Fibroblast of upper back skin (primary cell): ENCODE data around the gene GPS2.

Source experiments
- DNase-seq: peaks from one replicate; pipeline ENCODE4 v3.0.0-alpha.2; 2013

The GPS2 gene

GRCh38 chr17:7290685-7291084 is 24.5 kb downstream of the GPS2 start:
- no peak for DNase-seq

- no peak for DNase-seq
These were observed 25.0 kb downstream of the GPS2 start for GRCh38 chr17:7290166-7290565.

DNA sequence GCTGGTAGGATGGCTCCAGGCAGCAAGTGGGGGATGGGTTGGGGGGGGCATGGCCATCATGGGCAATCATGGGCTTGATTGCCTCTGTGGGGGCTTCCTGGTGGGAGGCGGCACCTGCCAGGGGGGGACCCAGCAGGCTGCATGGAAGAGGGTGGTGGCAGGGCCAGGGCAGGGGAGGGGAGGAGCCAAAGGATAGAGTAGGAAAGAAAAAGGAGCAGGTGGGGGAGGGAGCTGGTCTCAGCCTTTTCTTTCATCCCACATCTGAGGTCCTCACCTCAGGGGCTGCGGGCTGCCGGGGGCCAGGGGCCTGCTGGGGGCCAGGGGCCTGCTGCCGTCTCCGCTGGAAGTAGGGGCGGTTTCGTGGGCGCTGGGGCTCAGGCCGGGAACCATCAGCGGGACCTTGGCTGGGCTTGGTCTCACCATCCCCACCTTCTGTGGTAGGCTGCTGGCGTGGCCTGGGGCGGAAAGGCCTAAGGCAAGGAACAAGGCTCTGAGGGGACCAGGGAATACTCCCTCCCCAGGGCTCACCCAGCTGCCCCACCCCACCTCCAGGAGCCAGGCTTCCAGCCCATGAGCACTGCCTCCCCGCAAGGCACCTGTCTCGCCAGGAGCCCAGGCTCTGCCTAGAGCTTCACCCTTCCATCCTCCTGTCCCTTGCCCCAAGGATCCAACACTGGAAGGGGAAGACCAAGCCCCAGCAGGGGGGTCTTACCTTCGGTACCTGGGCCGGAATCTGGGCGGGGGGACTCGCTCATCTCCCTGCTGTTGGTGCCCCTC is 25.7 kb downstream of the GPS2 start:
- DNase-seq, result no peak

DNA sequence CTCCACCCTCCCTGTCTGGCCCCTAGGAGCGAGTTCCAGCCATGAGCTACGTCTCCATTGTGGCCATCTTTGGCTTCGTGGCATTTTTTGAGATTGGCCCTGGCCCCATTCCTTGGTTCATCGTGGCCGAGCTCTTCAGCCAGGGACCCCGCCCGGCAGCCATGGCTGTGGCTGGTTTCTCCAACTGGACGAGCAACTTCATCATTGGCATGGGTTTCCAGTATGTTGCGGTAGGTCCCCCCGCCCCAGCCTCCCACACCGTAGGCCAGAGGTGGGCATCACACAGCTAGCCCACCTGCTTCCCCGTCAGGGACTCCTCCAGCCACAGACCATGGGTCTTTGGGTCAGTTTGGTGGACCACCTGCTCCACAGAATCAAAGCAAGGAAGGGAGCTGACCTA is 29.5 kb downstream of the GPS2 start:
- DNase-seq, result no peak

DNA sequence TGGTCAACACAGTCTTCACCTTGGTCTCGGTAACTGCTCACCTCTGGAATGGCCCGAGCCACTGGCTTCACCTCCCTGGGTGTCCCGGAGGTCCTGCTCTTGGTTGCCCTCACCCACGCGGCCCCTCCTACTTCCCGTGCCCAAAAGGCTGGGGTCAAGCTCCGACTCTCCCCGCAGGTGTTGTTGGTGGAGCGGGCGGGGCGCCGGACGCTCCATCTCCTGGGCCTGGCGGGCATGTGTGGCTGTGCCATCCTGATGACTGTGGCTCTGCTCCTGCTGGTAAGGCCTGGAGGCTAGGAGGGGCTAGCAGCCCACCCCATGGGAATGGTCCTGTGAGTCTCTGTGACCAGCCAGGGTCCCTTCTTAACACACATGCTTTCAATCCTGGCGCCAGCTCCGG is 30.2 kb downstream of the GPS2 start:
- no peak for DNase-seq

DNA sequence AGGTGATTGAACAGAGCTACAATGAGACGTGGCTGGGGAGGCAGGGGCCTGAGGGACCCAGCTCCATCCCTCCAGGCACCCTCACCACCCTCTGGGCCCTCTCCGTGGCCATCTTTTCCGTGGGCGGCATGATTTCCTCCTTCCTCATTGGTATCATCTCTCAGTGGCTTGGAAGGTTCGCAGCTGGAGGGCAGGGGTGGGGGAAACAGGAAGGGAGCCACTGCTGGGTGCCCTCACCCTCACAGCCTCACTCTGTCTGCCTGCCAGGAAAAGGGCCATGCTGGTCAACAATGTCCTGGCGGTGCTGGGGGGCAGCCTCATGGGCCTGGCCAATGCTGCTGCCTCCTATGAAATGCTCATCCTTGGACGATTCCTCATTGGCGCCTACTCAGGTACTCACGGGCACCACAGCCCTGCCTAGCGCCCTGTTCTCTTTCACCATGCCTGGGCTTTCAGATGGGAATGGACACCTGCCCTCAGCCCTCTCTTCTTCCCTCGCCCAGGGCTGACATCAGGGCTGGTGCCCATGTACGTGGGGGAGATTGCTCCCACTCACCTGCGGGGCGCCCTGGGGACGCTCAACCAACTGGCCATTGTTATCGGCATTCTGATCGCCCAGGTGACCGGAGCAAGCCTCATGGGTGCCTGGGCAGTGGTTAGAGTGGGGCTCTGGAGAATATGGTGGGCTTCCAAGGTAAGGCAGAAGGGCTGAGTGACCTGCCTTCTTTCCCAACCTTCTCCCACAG is 31.5 kb downstream of the GPS2 start:
- DNase-seq, result no peak

DNA sequence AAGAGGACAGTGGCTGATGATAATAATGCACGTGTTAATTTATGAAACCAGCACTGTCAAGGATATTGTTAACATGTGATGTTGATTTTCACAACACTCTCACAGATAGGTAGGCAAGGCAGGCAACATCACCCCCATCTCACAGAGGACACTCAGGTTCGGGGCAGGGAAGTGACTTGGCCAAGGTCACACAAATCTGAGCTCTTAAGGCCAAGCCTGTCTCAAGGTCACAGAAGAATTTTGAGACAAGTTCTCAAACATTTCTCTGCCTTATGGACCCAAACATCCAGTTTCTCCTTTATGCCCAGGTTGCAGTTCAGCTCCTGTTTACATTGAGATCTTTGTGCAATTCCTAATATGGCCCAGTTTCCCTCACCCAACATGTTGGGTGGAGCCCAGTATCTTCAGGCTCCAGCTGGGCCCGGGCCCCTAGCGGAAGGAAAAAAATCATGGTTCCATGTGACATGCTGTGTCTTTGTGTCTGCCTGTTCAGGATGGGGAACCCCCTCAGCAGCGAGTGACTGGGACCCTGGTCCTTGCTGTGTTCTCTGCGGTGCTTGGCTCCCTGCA is 32.3 kb downstream of the GPS2 start:
- DNase-seq, result no peak

- DNase-seq, result no peak
These were observed 33.0 kb downstream of the GPS2 start for GRCh38 chr17:7281953-7282751.

- DNase-seq, result peak; percentile 92
These were observed 33.8 kb downstream of the GPS2 start, which contains the start of gene SLC2A4 for GRCh38 chr17:7281074-7281952. Gene SLC2A4 (plus strand): TSS chr17:7281718. CDS start chr17:7281935, 217 bp downstream.

GRCh38 chr17:7280519-7281073 is 34.6 kb downstream of the GPS2 start:
- peak; percentile 62 for DNase-seq

GRCh38 chr17:7279448-7279847 is 35.7 kb downstream of the GPS2 start:
- DNase-seq, result no peak

- no peak for DNase-seq
These were observed 48.4 kb downstream of the GPS2 start for GRCh38 chr17:7266784-7267183.

- no peak for DNase-seq
These were observed 51.4 kb downstream of the GPS2 start for GRCh38 chr17:7263801-7264078.

DNA sequence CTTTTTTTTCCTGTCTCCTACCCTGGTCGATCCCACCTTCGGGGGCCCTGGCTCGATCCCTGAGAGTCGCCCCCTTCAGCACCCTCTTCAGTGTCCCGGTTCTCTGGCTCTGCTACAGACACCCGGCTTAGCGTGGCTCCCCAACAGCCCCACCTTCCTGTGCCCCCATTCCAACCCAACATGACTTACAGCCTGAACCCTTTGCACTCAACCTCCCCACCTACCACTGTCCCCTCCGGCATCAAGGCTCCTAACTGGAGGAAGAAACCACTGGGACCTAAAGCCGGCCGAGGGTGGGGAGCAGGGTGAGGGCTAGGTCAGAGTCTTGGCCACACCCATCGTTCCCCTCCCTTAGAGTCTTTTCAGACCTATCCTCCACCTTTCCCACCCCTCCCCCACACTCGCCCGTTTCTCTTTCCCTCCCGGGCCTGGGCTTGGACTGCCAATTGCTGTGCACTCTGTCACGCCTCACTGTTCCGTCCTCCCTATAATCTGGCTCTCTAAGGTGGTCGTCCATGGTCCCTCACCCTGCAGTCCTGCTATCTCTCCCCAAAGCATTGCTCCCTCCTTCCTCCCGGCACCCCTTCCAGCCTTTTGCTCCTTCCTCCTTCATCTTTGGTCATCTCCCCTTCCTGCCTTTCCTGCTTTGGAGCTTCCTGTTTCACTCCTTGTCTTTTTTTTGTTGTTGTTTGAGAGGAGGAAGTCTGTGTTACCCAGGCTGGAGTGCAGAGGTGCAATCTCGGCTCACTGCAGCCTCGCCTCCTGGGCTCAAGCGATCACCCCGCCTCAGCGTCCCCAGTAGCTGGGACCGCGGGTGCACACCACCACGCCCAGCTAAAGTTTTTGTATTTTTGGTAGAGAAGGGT is 52.0 kb downstream of the GPS2 start:
- DNase-seq, result no peak
